ENCODE results near the gene PIP5K1B. TPM values are rescaled to one million over a fixed set of nuclear protein-coding genes. Genes with fewer than 3 reads are reported as not detected.

The PIP5K1B gene
- total and polyA plus RNA-seq, 2 donors (not counting 3 experiments of a cell fraction or from before 2014, with no cell fraction given): 0.27 TPM; not detected in 1

DNA sequence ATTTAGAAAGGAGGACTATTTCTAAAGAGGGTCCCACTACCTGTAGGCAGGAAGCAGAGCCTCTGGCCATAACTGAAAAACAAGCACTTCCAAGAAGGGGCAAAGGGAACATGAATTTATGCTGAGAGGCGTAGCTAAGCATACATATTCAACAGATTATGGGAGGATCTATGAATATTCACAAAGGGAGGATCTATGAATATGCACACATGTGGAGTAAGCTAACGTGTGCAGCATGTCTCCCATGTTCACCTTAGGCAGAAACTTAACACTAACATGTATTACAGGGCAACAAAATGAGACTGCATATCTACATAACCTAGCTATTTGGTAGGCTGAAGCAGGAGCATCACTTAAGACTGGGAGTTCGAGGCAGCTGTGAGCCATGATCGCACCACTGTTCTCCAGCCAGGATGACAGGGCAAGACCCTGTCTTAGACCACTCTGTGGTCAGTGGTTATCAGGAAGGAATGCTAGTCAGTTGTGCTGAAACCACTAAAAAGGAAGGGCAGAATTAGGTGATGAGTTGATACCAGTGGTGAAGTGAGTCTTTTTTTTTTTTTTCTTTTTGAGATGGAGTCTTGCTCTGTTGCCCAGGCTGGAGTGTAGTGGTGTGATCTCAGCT is 351.3 kb downstream of the PIP5K1B start:
- no peaks in the 10 kb centered on the region for H4K20me1 ChIP-seq (replicated peaks; ENCODE audit: control insufficient read depth, extremely low read depth, insufficient read depth, low read length)
- no peaks in the 10 kb centered on the region for H3K9me3 ChIP-seq (replicated peaks; ENCODE audit: control insufficient read depth, insufficient read depth, low read length)
- no peak overlapping the region for H3K9ac ChIP-seq (replicated peaks; ENCODE audit: extremely low read depth, insufficient read depth, low read length)
- peaks cover 3% of the 10 kb centered on the region for H3K4me1 ChIP-seq (ENCODE audit: control insufficient read depth, extremely low read depth, insufficient read depth, low read length)
- DNase-seq (ENCODE audit: low read depth, low spot score) (no peak), FAIRE-seq (no peak)
- H3K27me3 ChIP-seq (ENCODE audit: control insufficient read depth in 2 of 2, insufficient read depth in 2 of 2, low read length in 2 of 2): no peaks in the 10 kb centered on the region
- H3K27ac ChIP-seq (ENCODE audit: insufficient read depth, low read depth, low read length): no peak overlapping the region
- H3K9me1 ChIP-seq (replicated peaks; ENCODE audit: control insufficient read depth, extremely low read depth, insufficient read depth, low read length): no peaks in the 10 kb centered on the region
- TF ChIP-seq POLR2AphosphoS5 (IDR thresholded peaks at IDR 0.05; ENCODE audit: insufficient read depth, low read depth, low read length) (no peak), MYC (IDR thresholded peaks at IDR 0.05; ENCODE audit: low read depth, low read length) (no peak)
- TF ChIP-seq, protein P1, sequence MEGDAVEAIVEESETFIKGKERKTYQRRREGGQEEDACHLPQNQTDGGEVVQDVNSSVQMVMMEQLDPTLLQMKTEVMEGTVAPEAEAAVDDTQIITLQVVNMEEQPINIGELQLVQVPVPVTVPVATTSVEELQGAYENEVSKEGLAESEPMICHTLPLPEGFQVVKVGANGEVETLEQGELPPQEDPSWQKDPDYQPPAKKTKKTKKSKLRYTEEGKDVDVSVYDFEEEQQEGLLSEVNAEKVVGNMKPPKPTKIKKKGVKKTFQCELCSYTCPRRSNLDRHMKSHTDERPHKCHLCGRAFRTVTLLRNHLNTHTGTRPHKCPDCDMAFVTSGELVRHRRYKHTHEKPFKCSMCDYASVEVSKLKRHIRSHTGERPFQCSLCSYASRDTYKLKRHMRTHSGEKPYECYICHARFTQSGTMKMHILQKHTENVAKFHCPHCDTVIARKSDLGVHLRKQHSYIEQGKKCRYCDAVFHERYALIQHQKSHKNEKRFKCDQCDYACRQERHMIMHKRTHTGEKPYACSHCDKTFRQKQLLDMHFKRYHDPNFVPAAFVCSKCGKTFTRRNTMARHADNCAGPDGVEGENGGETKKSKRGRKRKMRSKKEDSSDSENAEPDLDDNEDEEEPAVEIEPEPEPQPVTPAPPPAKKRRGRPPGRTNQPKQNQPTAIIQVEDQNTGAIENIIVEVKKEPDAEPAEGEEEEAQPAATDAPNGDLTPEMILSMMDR (IDR thresholded peaks at IDR 0.05; ENCODE audit: extremely low read depth in 1 of 2, insufficient read depth in 1 of 2, low read depth in 1 of 2, low read length in 2 of 2): no peak
- no peak overlapping the region for H2AFZ ChIP-seq (ENCODE audit: low read depth, low read length)
- no peak overlapping the region for H3K4me2 ChIP-seq (ENCODE audit: insufficient read depth, low read length)
- H3K79me2 ChIP-seq (ENCODE audit: control insufficient read depth, insufficient read depth, low read length): no peaks in the 10 kb centered on the region
- BruUV-seq (replicated peaks): no TSS peak
- ChIA-PET CTCF (interaction anchor here (0.6 to 7.6 kb wide), 9 partner anchors 11 to 167 kb away, joined by 3 to 281 read pairs (median 26); no protein-coding TSS in a partner anchor), POLR2A (no interaction called here)
- intact Hi-C loops (cut with micrococcal nuclease): no loop called here
- dilution Hi-C loops (cut with MboI; ENCODE audit: extremely low pct_ligation_motif_present, low sequenced_read_pairs): no loop called here
- no peak overlapping the region for H3K4me3 ChIP-seq (replicated peaks in 1 of 3; ENCODE audit: insufficient read depth in 1 of 3, low read depth in 1 of 3, low read length in 3 of 3)
- H3K36me3 ChIP-seq (ENCODE audit: control insufficient read depth in 2 of 2, extremely low read depth in 1 of 2, insufficient read depth in 2 of 2, low read length in 2 of 2): no peaks in the 10 kb centered on the region

DNA sequence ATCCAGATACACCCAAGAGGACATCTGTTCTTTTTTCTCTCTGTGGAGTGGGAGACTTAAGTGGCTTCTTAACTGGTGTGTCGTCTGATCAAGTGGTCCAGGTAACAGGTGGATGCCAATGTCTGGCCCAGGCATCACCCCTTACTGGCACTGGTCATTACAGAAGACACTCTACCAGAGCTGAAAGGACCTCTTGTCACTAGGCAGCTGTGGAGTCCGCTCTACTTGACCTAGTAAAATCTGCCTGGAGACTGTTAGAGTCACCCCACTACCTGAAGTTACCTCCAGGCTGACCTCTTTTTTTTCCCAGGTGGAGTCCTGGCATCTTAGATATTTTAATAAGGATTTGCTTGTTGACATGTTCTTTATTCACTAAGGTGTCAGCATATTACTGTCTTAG is 353.1 kb downstream of the PIP5K1B start:
- intact Hi-C loops (cut with micrococcal nuclease): loop anchor here (2.0 kb wide), 1 partner anchor 33 kb away; no protein-coding TSS in a partner anchor
- no peaks in the 10 kb centered on the region for H4K20me1 ChIP-seq (replicated peaks; ENCODE audit: control insufficient read depth, extremely low read depth, insufficient read depth, low read length)
- H3K4me3 ChIP-seq (replicated peaks in 1 of 3; ENCODE audit: insufficient read depth in 1 of 3, low read depth in 1 of 3, low read length in 3 of 3): no peak overlapping the region
- no TSS peak for BruUV-seq (replicated peaks)
- no peaks in the 10 kb centered on the region for H3K27me3 ChIP-seq (ENCODE audit: control insufficient read depth in 2 of 2, insufficient read depth in 2 of 2, low read length in 2 of 2)
- POLR2A ChIA-PET: no interaction called here
- DNase-seq (ENCODE audit: low read depth, low spot score) (no peak), FAIRE-seq (no peak)
- no peak overlapping the region for H2AFZ ChIP-seq (ENCODE audit: low read depth, low read length)
- H3K9me3 ChIP-seq (replicated peaks; ENCODE audit: control insufficient read depth, insufficient read depth, low read length): no peaks in the 10 kb centered on the region
- no peak overlapping the region for H3K27ac ChIP-seq (ENCODE audit: insufficient read depth, low read depth, low read length)
- H3K36me3 ChIP-seq (ENCODE audit: control insufficient read depth in 2 of 2, extremely low read depth in 1 of 2, insufficient read depth in 2 of 2, low read length in 2 of 2): no peaks in the 10 kb centered on the region
- CTCF ChIA-PET: interaction anchor here (0.8 to 7.6 kb wide), 5 partner anchors 55 to 137 kb away, joined by 3 to 281 read pairs (median 51); no protein-coding TSS in a partner anchor
- H3K4me2 ChIP-seq (ENCODE audit: insufficient read depth, low read length): no peak overlapping the region
- TF ChIP-seq POLR2A (IDR thresholded peaks at IDR 0.05; ENCODE audit: low read depth, low read length) (no peak), GATA2 (IDR thresholded peaks at IDR 0.05; ENCODE audit: insufficient read depth, insufficient read length, low read depth, low read length) (no peak), MYC (IDR thresholded peaks at IDR 0.05; ENCODE audit: low read depth, low read length) (no peak), JUN (IDR thresholded peaks at IDR 0.05; ENCODE audit: borderline replicate concordance, insufficient read depth, insufficient read length, low read depth) (no peak), POLR2AphosphoS5 (IDR thresholded peaks at IDR 0.05; ENCODE audit: insufficient read depth, low read depth, low read length) (no peak), EZH2 (IDR thresholded peaks at IDR 0.05; ENCODE audit: borderline replicate concordance, low read depth, low read length, severe bottlenecking) (no peak), FOS (IDR thresholded peaks at IDR 0.05; ENCODE audit: borderline replicate concordance, insufficient read depth, low read length) (no peak)
- TF ChIP-seq, protein P2, sequence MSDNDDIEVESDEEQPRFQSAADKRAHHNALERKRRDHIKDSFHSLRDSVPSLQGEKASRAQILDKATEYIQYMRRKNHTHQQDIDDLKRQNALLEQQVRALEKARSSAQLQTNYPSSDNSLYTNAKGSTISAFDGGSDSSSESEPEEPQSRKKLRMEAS (IDR thresholded peaks at IDR 0.05; ENCODE audit: insufficient read depth, insufficient read length): no peak
- TF ChIP-seq, protein P1 (IDR thresholded peaks at IDR 0.05; ENCODE audit: extremely low read depth in 1 of 2, insufficient read depth in 1 of 2, low read depth in 1 of 2, low read length in 2 of 2): no peak
- dilution Hi-C loops (cut with MboI; ENCODE audit: extremely low pct_ligation_motif_present, low sequenced_read_pairs): no loop called here
- no peak overlapping the region for H3K9ac ChIP-seq (replicated peaks; ENCODE audit: extremely low read depth, insufficient read depth, low read length)
- peaks cover 3% of the 10 kb centered on the region for H3K4me1 ChIP-seq (ENCODE audit: control insufficient read depth, extremely low read depth, insufficient read depth, low read length)
- no peaks in the 10 kb centered on the region for H3K9me1 ChIP-seq (replicated peaks; ENCODE audit: control insufficient read depth, extremely low read depth, insufficient read depth, low read length)
- no peaks in the 10 kb centered on the region for H3K79me2 ChIP-seq (ENCODE audit: control insufficient read depth, insufficient read depth, low read length)
